Measurements from ENCODE around the gene EVA1C. TPM values are rescaled to one million over a fixed set of nuclear protein-coding genes. Genes with fewer than 3 reads are reported as not detected.

EVA1C gene
- total RNA-seq, 5 donors from 2014 or later (not counting 1 experiment from before 2014, with no cell fraction given) = 9.7 to 22.1 (median 18.0) TPM

DNA sequence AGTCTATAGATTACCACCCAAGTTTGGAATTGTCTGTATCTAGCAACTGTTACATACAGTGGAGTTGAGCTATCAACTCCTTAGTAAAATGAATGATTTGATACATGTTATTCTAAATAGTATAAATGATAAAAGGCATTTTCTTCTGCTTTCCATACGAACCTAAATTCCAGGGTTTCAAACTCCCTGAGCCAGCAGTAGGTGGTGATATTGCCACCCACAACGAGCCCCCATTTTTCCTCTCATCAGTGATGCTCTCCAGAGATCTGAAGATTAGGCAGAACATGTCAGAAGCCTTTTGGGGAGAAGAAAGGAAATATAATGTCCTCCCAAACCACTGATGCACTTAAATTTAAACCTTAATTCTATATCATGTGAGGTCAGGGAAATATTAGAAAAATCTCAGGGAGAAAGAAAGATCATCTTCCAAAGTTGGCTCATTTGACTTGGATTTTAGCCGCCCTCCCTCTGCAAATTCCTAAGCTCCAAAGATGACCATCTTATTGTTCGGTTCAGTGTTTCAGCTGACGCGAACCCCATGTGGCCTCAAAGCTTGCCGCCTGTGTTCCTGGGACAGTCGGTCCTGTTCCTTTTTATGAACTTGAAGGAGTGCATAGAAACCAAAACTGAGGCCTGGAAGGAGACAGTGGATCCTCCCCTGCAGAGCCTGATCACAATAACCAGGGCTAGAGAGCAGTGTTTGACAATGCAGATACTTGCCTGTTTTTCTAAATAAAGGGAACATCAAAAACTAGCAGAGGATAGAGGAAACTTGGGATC is 2.3 kb downstream of the EVA1C start:
- peak overlapping the region; percentile 6 to 28 for H3K27ac Mint-ChIP-seq
- 100% methylated on average over 1 of the region's 8 CpGs for WGBS (ENCODE audit: insufficient coverage)
- peaks cover 6% of the 10 kb centered on the region for H3K36me3 Mint-ChIP-seq
- Histone ChIP-seq H3K36me3 (ENCODE audit: control insufficient read depth in 2 of 2, extremely low read depth in 1 of 2, insufficient read depth in 1 of 2, low read length in 1 of 2) (no peaks in the 10 kb centered on the region), H3K27me3 (replicated peaks in 1 of 2; ENCODE audit: control insufficient read depth in 2 of 2, extremely low read depth in 1 of 2, insufficient read depth in 2 of 2, low read length in 1 of 2) (peaks cover 0 to 4% of the 10 kb centered on the region in 2 experiments), H3K4me3 (ENCODE audit: control insufficient read depth in 1 of 2, extremely low read depth in 1 of 2, low read length in 1 of 2) (no peak overlapping the region), H3K4me1 (ENCODE audit: control insufficient read depth in 1 of 2, extremely low read depth in 1 of 2, insufficient read depth in 2 of 2, low read length in 2 of 2) (peaks cover 0 to 29% of the 10 kb centered on the region in 2 experiments), H3K27ac (ENCODE audit: low read length) (no peak overlapping the region), H3K9me3 (no peaks in the 10 kb centered on the region)
- ATAC-seq (replicated peaks in 1 of 4) = no peak
- H3K4me1 Mint-ChIP-seq = peaks cover 40 to 46% (median 40%) of the 10 kb centered on the region in 3 donors
- no peaks in the 10 kb centered on the region for H3K27me3 Mint-ChIP-seq
- no peak overlapping the region for H3K4me3 Mint-ChIP-seq
- peak in 1 of 35 experiments; percentile 19 for DNase-seq
- ChIA-PET CTCF (interaction anchor here (0.6 to 1.6 kb wide), 4 partner anchors 12 to 186 kb away, joined by 3 to 6 read pairs (median 4); no protein-coding TSS in a partner anchor), POLR2A (no interaction called here)
- no peaks in the 10 kb centered on the region for H3K9me3 Mint-ChIP-seq

- WGBS (ENCODE audit: insufficient coverage) = 96% methylated on average over 8 of the region's 11 CpGs
Measured at GRCh38 chr21:32415451-32416398, 3.2 kb downstream of the EVA1C start.

DNA sequence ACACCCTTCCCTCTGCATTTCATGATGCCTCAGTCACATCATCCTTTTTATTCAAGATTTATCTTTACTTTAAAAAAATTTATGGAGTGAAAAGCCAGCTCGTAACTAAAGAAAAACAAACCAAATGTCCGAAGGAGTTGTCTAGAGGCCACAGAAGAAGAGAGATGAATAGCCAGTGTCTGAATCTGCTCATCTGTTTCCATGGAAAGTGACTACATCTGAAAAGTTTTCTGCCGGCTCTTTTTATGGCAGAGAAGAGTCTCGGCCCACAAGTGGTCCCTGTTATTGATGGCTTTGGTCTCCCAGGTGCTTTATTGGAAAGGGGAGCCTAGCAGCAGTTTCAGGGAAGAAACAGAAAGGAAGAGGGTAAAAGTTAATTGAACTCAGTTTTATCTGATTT is 5.6 kb downstream of the EVA1C start:
- peaks cover 0 to 4% (median 2%) of the 10 kb centered on the region in 3 donors for H3K9me3 Mint-ChIP-seq
- Histone ChIP-seq H3K27me3 (replicated peaks in 1 of 2; ENCODE audit: control insufficient read depth in 2 of 2, extremely low read depth in 1 of 2, insufficient read depth in 2 of 2, low read length in 1 of 2) (no peaks in the 10 kb centered on the region), H3K36me3 (ENCODE audit: control insufficient read depth in 2 of 2, extremely low read depth in 1 of 2, insufficient read depth in 1 of 2, low read length in 1 of 2) (peaks cover 0 to 2% of the 10 kb centered on the region in 2 donors), H3K4me3 (ENCODE audit: control insufficient read depth in 1 of 2, extremely low read depth in 1 of 2, low read length in 1 of 2) (no peak overlapping the region), H3K4me1 (ENCODE audit: control insufficient read depth in 1 of 2, extremely low read depth in 1 of 2, insufficient read depth in 2 of 2, low read length in 2 of 2) (peaks cover 0 to 7% of the 10 kb centered on the region in 2 experiments), H3K27ac (ENCODE audit: low read length) (no peak overlapping the region), H3K9me3 (no peaks in the 10 kb centered on the region)
- no peak overlapping the region for H3K4me3 Mint-ChIP-seq
- WGBS (ENCODE audit: insufficient coverage) = 100% methylated on average over 3 of the region's 4 CpGs
- ChIA-PET CTCF (no interaction called here), POLR2A (no interaction called here)
- peaks cover 22 to 26% (median 24%) of the 10 kb centered on the region in 3 donors for H3K4me1 Mint-ChIP-seq
- DNase-seq (no peak), ATAC-seq (replicated peaks in 1 of 4) (no peak)
- H3K27ac Mint-ChIP-seq = no peak overlapping the region
- H3K36me3 Mint-ChIP-seq = peaks cover 12% of the 10 kb centered on the region
- H3K27me3 Mint-ChIP-seq = no peaks in the 10 kb centered on the region

More at GRCh38 chr21:32415451-32416398, 3.2 kb downstream of the EVA1C start:
- H3K4me1 ChIP-seq (ENCODE audit: control insufficient read depth in 1 of 2, extremely low read depth in 1 of 2, insufficient read depth in 2 of 2, low read length in 2 of 2) = peaks cover 0 to 24% of the 10 kb centered on the region in 2 experiments
- Mint-ChIP-seq H3K27me3 (no peaks in the 10 kb centered on the region), H3K4me1 (peaks cover 37 to 39% (median 39%) of the 10 kb centered on the region in 3 donors), H3K36me3 (peaks cover 6% of the 10 kb centered on the region), H3K4me3 (no peak overlapping the region), H3K27ac (no peak overlapping the region), H3K9me3 (no peaks in the 10 kb centered on the region)
- peaks cover 0 to 4% of the 10 kb centered on the region in 2 experiments for H3K27me3 ChIP-seq (replicated peaks in 1 of 2; ENCODE audit: control insufficient read depth in 2 of 2, extremely low read depth in 1 of 2, insufficient read depth in 2 of 2, low read length in 1 of 2)
- no peak overlapping the region for H3K27ac ChIP-seq (ENCODE audit: low read length)
- ChIA-PET POLR2A (no interaction called here), CTCF (interaction anchor here in 1 of 2 donors (0.6 kb wide), 1 partner anchor 159 kb away, joined by 3 read pairs; no protein-coding TSS in a partner anchor)
- DNase-seq (no peak), ATAC-seq (replicated peaks in 1 of 4) (no peak)
- H3K4me3 ChIP-seq (ENCODE audit: control insufficient read depth in 1 of 2, extremely low read depth in 1 of 2, low read length in 1 of 2) = no peak overlapping the region
- H3K9me3 ChIP-seq = no peaks in the 10 kb centered on the region
- H3K36me3 ChIP-seq (ENCODE audit: control insufficient read depth in 2 of 2, extremely low read depth in 1 of 2, insufficient read depth in 1 of 2, low read length in 1 of 2) = peaks cover 0 to 2% of the 10 kb centered on the region in 2 donors

DNA sequence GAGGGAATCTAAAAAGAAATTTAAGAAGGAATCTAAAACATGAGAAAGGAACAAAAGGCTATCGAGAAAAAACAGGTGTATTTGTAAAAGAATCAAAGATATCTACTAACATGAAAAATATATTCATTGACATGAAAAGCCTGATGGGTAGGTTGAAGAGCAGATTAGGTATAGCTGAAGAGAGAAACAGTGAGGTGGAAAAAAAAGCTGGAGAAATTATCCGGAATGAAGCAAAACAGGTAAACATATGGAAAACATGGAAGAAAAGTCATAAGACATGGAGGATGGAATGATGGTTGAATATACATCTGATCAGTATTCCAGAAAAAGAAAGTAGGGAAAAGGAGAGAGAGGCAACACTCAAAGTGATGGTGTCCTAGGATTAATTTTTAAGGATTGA is 9.6 kb downstream of the EVA1C start:
- no peak for ATAC-seq (replicated peaks in 1 of 4)
- H3K36me3 ChIP-seq (ENCODE audit: control insufficient read depth in 2 of 2, extremely low read depth in 1 of 2, insufficient read depth in 1 of 2, low read length in 1 of 2) = peaks cover 0 to 5% of the 10 kb centered on the region in 2 donors
- no peak overlapping the region for H3K27ac ChIP-seq (ENCODE audit: low read length)
- DNase-seq = no peak
- ChIA-PET CTCF (interaction anchor here in 1 of 2 donors (0.8 kb wide), 1 partner anchor 334 kb away, joined by 6 read pairs; no protein-coding TSS in a partner anchor), POLR2A (no interaction called here)
- H3K27me3 ChIP-seq (replicated peaks in 1 of 2; ENCODE audit: control insufficient read depth in 2 of 2, extremely low read depth in 1 of 2, insufficient read depth in 2 of 2, low read length in 1 of 2) = no peaks in the 10 kb centered on the region
- no peak overlapping the region for H3K4me3 ChIP-seq (ENCODE audit: control insufficient read depth in 1 of 2, extremely low read depth in 1 of 2, low read length in 1 of 2)
- no peaks in the 10 kb centered on the region for H3K9me3 ChIP-seq
- WGBS (ENCODE audit: insufficient coverage) = 100% methylated on average over 1 of the region's 2 CpGs
- H3K36me3 Mint-ChIP-seq = peaks cover 11% of the 10 kb centered on the region
- no peaks in the 10 kb centered on the region for H3K27me3 Mint-ChIP-seq
- peaks cover 0 to 4% (median 2%) of the 10 kb centered on the region in 3 donors for H3K9me3 Mint-ChIP-seq
- no peak overlapping the region for H3K4me3 Mint-ChIP-seq
- H3K4me1 Mint-ChIP-seq = peaks cover 0 to 8% (median 7%) of the 10 kb centered on the region in 3 donors
- H3K4me1 ChIP-seq (ENCODE audit: control insufficient read depth in 1 of 2, extremely low read depth in 1 of 2, insufficient read depth in 2 of 2, low read length in 2 of 2) = no peaks in the 10 kb centered on the region
- peak overlapping the region in 1 of 2 donors; percentile 17 for H3K27ac Mint-ChIP-seq

GRCh38 chr21:32423320-32424190 is 11.0 kb downstream of the EVA1C start:
- DNase-seq (no peak), ATAC-seq (replicated peaks in 1 of 4) (no peak)
- ChIA-PET CTCF (no interaction called here), POLR2A (interaction anchor here in 1 of 2 donors (0.7 kb wide), 1 partner anchor 23 kb away, joined by 5 read pairs; no protein-coding TSS in a partner anchor)
- Histone ChIP-seq H3K4me3 (ENCODE audit: control insufficient read depth in 1 of 2, extremely low read depth in 1 of 2, low read length in 1 of 2) (no peak overlapping the region), H3K27ac (ENCODE audit: low read length) (no peak overlapping the region), H3K9me3 (no peaks in the 10 kb centered on the region), H3K4me1 (ENCODE audit: control insufficient read depth in 1 of 2, extremely low read depth in 1 of 2, insufficient read depth in 2 of 2, low read length in 2 of 2) (no peaks in the 10 kb centered on the region), H3K27me3 (replicated peaks in 1 of 2; ENCODE audit: control insufficient read depth in 2 of 2, extremely low read depth in 1 of 2, insufficient read depth in 2 of 2, low read length in 1 of 2) (no peaks in the 10 kb centered on the region), H3K36me3 (ENCODE audit: control insufficient read depth in 2 of 2, extremely low read depth in 1 of 2, insufficient read depth in 1 of 2, low read length in 1 of 2) (peaks cover 0 to 5% of the 10 kb centered on the region in 2 donors)
- no peak overlapping the region for H3K4me3 Mint-ChIP-seq
- peaks cover 0 to 4% (median 2%) of the 10 kb centered on the region in 3 donors for H3K9me3 Mint-ChIP-seq
- H3K27me3 Mint-ChIP-seq = no peaks in the 10 kb centered on the region
- no peak overlapping the region for H3K27ac Mint-ChIP-seq
- no CpG with 5 or more reads among the region's 9 CpGs for WGBS (ENCODE audit: insufficient coverage)
- H3K36me3 Mint-ChIP-seq = peaks cover 11% of the 10 kb centered on the region
- peaks cover 0 to 7% (median 5%) of the 10 kb centered on the region in 3 donors for H3K4me1 Mint-ChIP-seq
